HepG2 (cell line): ENCODE measurements around the gene SLC25A1. TPM values are rescaled to one million over a fixed set of nuclear protein-coding genes. Genes with fewer than 3 reads are reported as not detected.

Source experiments
- NFAT5 ChIP-seq: sonication (generic); formaldehyde crosslinking; IDR thresholded peaks from 2 replicates; pipeline ENCODE4 v1.4.0; 2020; ENCODE audit warnings: missing genetic modification reagents
- POLR2A ChIP-seq, 2 experiments: IDR thresholded peaks; 2 replicates each; pipeline ENCODE4 v1.6.1; 2011; ENCODE audit warnings: low read depth in 2 of 2, low read length in 2 of 2, mild to moderate bottlenecking in 1 of 2, moderate library complexity in 1 of 2; ENCODE audit not compliant: insufficient read depth in 1 of 2
- SAP130 ChIP-seq: IDR thresholded peaks from 2 replicates; pipeline ENCODE4 v1.6.1; 2016; ENCODE audit warnings: low read depth
- SUZ12 ChIP-seq: fragments of 150-350 bp; IDR thresholded peaks from 2 replicates; pipeline ENCODE4 v1.6.1; 2014; ENCODE audit warnings: low read depth, low read length
- THRA ChIP-seq: sonication (generic); formaldehyde crosslinking; IDR thresholded peaks from 2 replicates; pipeline ENCODE4 v1.4.0; 2020; ENCODE audit warnings: missing genetic modification reagents, borderline replicate concordance
- TP53 ChIP-seq: sonication (generic); formaldehyde crosslinking; conservative IDR thresholded peaks from 2 replicates; pipeline ENCODE4 v1.4.0; 2020; ENCODE audit warnings: missing genetic modification reagents
- ZFP90 ChIP-seq: sonication (generic); formaldehyde crosslinking; IDR thresholded peaks from 2 replicates; pipeline ENCODE4 v1.8.0; 2022; ENCODE audit warnings: missing genetic modification reagents, mild to moderate bottlenecking, inconsistent platforms, borderline replicate concordance
- ZGPAT ChIP-seq: IDR thresholded peaks from 2 replicates; pipeline ENCODE4 v1.6.1; 2016; ENCODE audit warnings: mild to moderate bottlenecking
- ZNF225 ChIP-seq: sonication (generic); formaldehyde crosslinking; IDR thresholded peaks from 2 replicates; pipeline ENCODE4 v1.4.0; 2020; ENCODE audit warnings: mild to moderate bottlenecking, missing genetic modification reagents
- ZNF468 ChIP-seq: sonication (generic); formaldehyde crosslinking; IDR thresholded peaks from 2 replicates; pipeline ENCODE4 v1.8.0; 2022; ENCODE audit warnings: mild to moderate bottlenecking, moderate library complexity, missing genetic modification reagents
- ZNF7 ChIP-seq: IDR thresholded peaks from 2 replicates; pipeline ENCODE4 v1.6.1; 2016; ENCODE audit warnings: missing biosample characterization, missing genetic modification reagents
- ZNF747 ChIP-seq: sonication (generic); formaldehyde crosslinking; IDR thresholded peaks from 2 replicates; pipeline ENCODE4 v1.8.1; 2023; ENCODE audit warnings: missing genetic modification reagents, mild to moderate bottlenecking, borderline replicate concordance
- ZSCAN31 ChIP-seq: sonication (generic); formaldehyde crosslinking; IDR thresholded peaks from 2 replicates; pipeline ENCODE4 v1.5.0; 2020; ENCODE audit warnings: low read depth, mild to moderate bottlenecking, missing genetic modification reagents
- polyA plus RNA-seq, 8 experiments: library from polyadenylated mRNA; depleted of rRNA in 3 of 8; stranded (reverse) in 7 of 8; unstranded in 1 of 8; fragments of >200 nt; fragmentation: Illumina TruSeq in 4 of 8; extraction: Trizol in 4 of 8; gene quantifications; 2 replicates each; pipeline versions ENCODE4 v1.2.1 to v1.2.3, GENCODE V29; 2011 to 2016; ENCODE audit warnings: low read depth in 4 of 8, missing spikeins in 1 of 8, mixed read lengths in 1 of 8; ENCODE audit not compliant: insufficient read depth in 1 of 8
- total RNA-seq, 5 experiments: library from RNA; depleted of rRNA; stranded (reverse); fragments of >200 nt; fragmentation: Illumina TruSeq; extraction: Trizol; gene quantifications; 2 replicates each; pipeline ENCODE4 v1.2.3, GENCODE V29; 2016; ENCODE audit warnings: low read depth in 1 of 5
- TF ChIP-seq, protein P1 (sequence below): sonication (generic); formaldehyde crosslinking; IDR thresholded peaks from 2 replicates; pipeline ENCODE4 v1.4.0; 2020; ENCODE audit warnings: missing genetic modification reagents

SLC25A1 gene
- total and polyA plus RNA-seq, 2 of the 13 experiments (the other 11 are each of a cell fraction or from before 2014, with no cell fraction given): 49.4 to 161 TPM

GRCh38 chr22:19178657-19179496 is at the start of gene SLC25A1 (continued):
- TF ChIP-seq SUZ12 (no peak), ZNF468 (CRISPR knock-in tag) (no peak), ZGPAT (CRISPR knock-in tag) (peak; percentile 55; the same call in 1 of the 2 replicates), ZNF225 (no peak), SAP130 (CRISPR knock-in tag) (peak; percentile 49; the same call in 1 of the 2 replicates), THRA (CRISPR knock-in tag) (peak; percentile 56; the same call in 1 of the 2 replicates), POLR2A (IDR thresholded peaks at IDR 0.05; ENCODE audit: insufficient read depth in 1 of 2, low read depth in 2 of 2, low read length in 2 of 2) (peak in 1 of 2 experiments; percentile 93; a peak in 2 of 4 replicates), ZSCAN31 (CRISPR knock-in tag) (peak; percentile 62; the same call in 1 of the 2 replicates), NFAT5 (CRISPR knock-in tag) (peak; percentile 60; the same call in 1 of the 2 replicates), ZFP90 (CRISPR knock-in tag) (0 out of 2 replicates have a peak, but pooled peaks have one; percentile 14), TP53 (CRISPR knock-in tag) (0 out of 2 replicates have a peak, but pooled peaks have one; percentile 22), ZNF7 (CRISPR knock-in tag) (0 out of 2 replicates have a peak, but pooled peaks have one; percentile 38), ZNF747 (peak; percentile 81; the same call in 1 of the 2 replicates)
- TF ChIP-seq, protein P1, sequence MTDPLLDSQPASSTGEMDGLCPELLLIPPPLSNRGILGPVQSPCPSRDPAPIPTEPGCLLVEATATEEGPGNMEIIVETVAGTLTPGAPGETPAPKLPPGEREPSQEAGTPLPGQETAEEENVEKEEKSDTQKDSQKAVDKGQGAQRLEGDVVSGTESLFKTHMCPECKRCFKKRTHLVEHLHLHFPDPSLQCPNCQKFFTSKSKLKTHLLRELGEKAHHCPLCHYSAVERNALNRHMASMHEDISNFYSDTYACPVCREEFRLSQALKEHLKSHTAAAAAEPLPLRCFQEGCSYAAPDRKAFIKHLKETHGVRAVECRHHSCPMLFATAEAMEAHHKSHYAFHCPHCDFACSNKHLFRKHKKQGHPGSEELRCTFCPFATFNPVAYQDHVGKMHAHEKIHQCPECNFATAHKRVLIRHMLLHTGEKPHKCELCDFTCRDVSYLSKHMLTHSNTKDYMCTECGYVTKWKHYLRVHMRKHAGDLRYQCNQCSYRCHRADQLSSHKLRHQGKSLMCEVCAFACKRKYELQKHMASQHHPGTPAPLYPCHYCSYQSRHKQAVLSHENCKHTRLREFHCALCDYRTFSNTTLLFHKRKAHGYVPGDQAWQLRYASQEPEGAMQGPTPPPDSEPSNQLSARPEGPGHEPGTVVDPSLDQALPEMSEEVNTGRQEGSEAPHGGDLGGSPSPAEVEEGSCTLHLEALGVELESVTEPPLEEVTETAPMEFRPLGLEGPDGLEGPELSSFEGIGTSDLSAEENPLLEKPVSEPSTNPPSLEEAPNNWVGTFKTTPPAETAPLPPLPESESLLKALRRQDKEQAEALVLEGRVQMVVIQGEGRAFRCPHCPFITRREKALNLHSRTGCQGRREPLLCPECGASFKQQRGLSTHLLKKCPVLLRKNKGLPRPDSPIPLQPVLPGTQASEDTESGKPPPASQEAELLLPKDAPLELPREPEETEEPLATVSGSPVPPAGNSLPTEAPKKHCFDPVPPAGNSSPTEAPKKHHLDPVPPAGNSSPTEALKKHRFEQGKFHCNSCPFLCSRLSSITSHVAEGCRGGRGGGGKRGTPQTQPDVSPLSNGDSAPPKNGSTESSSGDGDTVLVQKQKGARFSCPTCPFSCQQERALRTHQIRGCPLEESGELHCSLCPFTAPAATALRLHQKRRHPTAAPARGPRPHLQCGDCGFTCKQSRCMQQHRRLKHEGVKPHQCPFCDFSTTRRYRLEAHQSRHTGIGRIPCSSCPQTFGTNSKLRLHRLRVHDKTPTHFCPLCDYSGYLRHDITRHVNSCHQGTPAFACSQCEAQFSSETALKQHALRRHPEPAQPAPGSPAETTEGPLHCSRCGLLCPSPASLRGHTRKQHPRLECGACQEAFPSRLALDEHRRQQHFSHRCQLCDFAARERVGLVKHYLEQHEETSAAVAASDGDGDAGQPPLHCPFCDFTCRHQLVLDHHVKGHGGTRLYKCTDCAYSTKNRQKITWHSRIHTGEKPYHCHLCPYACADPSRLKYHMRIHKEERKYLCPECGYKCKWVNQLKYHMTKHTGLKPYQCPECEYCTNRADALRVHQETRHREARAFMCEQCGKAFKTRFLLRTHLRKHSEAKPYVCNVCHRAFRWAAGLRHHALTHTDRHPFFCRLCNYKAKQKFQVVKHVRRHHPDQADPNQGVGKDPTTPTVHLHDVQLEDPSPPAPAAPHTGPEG (CRISPR knock-in tag): no peak; the same call in 1 of the 2 replicates
